GM12878 (cell line): ENCODE measurements around the gene CAB39L. TPM values are rescaled to one million over a fixed set of nuclear protein-coding genes. Genes with fewer than 3 reads are reported as not detected.

ENCODE experiments used
- ATAC-seq: fragments of 200-7000 bp; cut with Tn5 transposase; 3 replicates; pipeline ENCODE4 v1.9.1; 2020; ENCODE audit warnings: mild to moderate bottlenecking, moderate library complexity
- BruUV-seq: library from RNA; stranded (reverse); fragments of 400-500 nt; replicated peaks from 2 replicates; lab custom pipeline; 2021; lab: Mats Ljungman, UMichigan
- CTCF ChIA-PET: fragments of 300-600 bp; sonication (Branson Sonifier 250); formaldehyde crosslinking; extraction: SDS; loops from one replicate; lab custom pipeline; 2021; ENCODE audit warnings: inconsistent platforms; lab: Yijun Ruan, JAX
- POLR2A ChIA-PET: fragments of 350-600 bp; formaldehyde crosslinking; extraction: SDS; loops from one replicate; lab custom pipeline; 2021; ENCODE audit warnings: inconsistent platforms; lab: Charles Lee
- RAD21 ChIA-PET: fragments of 300-600 bp; sonication (Branson Sonifier 250); formaldehyde crosslinking; loops from one replicate; lab custom pipeline; 2023; ENCODE audit warnings: antibody characterized with exemption; ENCODE audit not compliant: unreplicated experiment; lab: Charles Lee
- SMC1A ChIA-PET: fragments of 300-600 bp; sonication (Branson Sonifier 250); formaldehyde crosslinking; loops from one replicate; lab custom pipeline; 2023; ENCODE audit not compliant: unreplicated experiment, uncharacterized antibody; lab: Charles Lee
- DNase-seq: peaks from one replicate; pipeline ENCODE4 v3.0.0-alpha.2; 2011; ENCODE audit warnings: low read depth, low spot score
- FAIRE-seq: peaks from 3 replicates; lab custom pipeline; 2011; peaks lifted over from hg19 to GRCh38; lab: Jason Lieb, UNC
- H2AFZ ChIP-seq: 2 replicates; pipeline ENCODE4 v1.6.0; 2011; ENCODE audit warnings: low read depth, low read length, control low read depth; ENCODE audit not compliant: control insufficient read depth
- H3K27ac ChIP-seq: 2 replicates; pipeline ENCODE4 v1.5.1; 2011; ENCODE audit warnings: control low read depth; ENCODE audit not compliant: control insufficient read depth, insufficient read depth
- H3K27me3 ChIP-seq, 2 experiments: replicated peaks in 1 of 2; 2 replicates each; pipeline versions ENCODE4 v1.6.0 to v1.6.1; 2011; ENCODE audit warnings: low read length in 1 of 2; ENCODE audit not compliant: control insufficient read depth in 2 of 2, insufficient read depth in 2 of 2
- H3K36me3 ChIP-seq, 2 experiments: 2 replicates each; pipeline ENCODE4 v1.5.1; 2011; ENCODE audit warnings: low read length in 1 of 2; ENCODE audit not compliant: control insufficient read depth in 2 of 2, insufficient read depth in 2 of 2
- H3K4me1 ChIP-seq: 2 replicates; pipeline ENCODE4 v1.6.1; 2011; ENCODE audit warnings: mild to moderate bottlenecking, low read length, moderate library complexity, mixed read lengths; ENCODE audit not compliant: control insufficient read depth, insufficient read depth
- H3K4me2 ChIP-seq: 2 replicates; pipeline ENCODE4 v1.6.0; 2011; ENCODE audit warnings: control low read depth; ENCODE audit not compliant: control insufficient read depth, insufficient read depth
- H3K4me3 ChIP-seq: fragments of 200-600 bp; sonication (generic); 2 replicates; pipeline ENCODE4 v1.5.1; 2016
- H3K79me2 ChIP-seq: 2 replicates; pipeline ENCODE4 v1.6.0; 2011; ENCODE audit warnings: low read length; ENCODE audit not compliant: control insufficient read depth, insufficient read depth
- H3K9ac ChIP-seq: 2 replicates; pipeline ENCODE4 v1.8.0; 2011; ENCODE audit warnings: low read length, control low read depth, mixed read lengths; ENCODE audit not compliant: control insufficient read depth, insufficient read depth
- H3K9me3 ChIP-seq: replicated peaks from 3 replicates; pipeline ENCODE4 v1.5.1; 2011; ENCODE audit warnings: mild to moderate bottlenecking, low read length; ENCODE audit not compliant: control insufficient read depth, insufficient read depth
- H4K20me1 ChIP-seq: 2 replicates; pipeline ENCODE4 v1.6.0; 2011; ENCODE audit not compliant: control insufficient read depth, insufficient read depth
- ESRRA ChIP-seq: IDR thresholded peaks from 2 replicates; pipeline ENCODE4 v1.6.1; 2012; ENCODE audit warnings: mild to moderate bottlenecking, low read length, improper control_type of control experiment
- FOXK2 ChIP-seq: fragments of 450-650 bp; IDR thresholded peaks from 2 replicates; pipeline ENCODE4 v1.6.1; 2017; ENCODE audit warnings: mild to moderate bottlenecking, moderate library complexity
- GABPA ChIP-seq: IDR thresholded peaks from 2 replicates; pipeline ENCODE4 v1.6.1; 2014; ENCODE audit warnings: antibody characterized with exemption, low read depth, mild to moderate bottlenecking, inconsistent platforms
- GATAD2B ChIP-seq: fragments of 450-650 bp; conservative IDR thresholded peaks from 2 replicates; pipeline ENCODE4 v1.6.1; 2017; ENCODE audit warnings: low read depth, mild to moderate bottlenecking, moderate library complexity
- HCFC1 ChIP-seq: fragments of 150-350 bp; IDR thresholded peaks from 2 replicates; pipeline ENCODE4 v1.6.1; 2014; ENCODE audit warnings: low read length
- NFXL1 ChIP-seq: fragments of 450-650 bp; IDR thresholded peaks from 2 replicates; pipeline ENCODE4 v1.6.1; 2017; ENCODE audit warnings: antibody characterized with exemption, mild to moderate bottlenecking, borderline replicate concordance
- NFYB ChIP-seq: IDR thresholded peaks from 2 replicates; pipeline ENCODE4 v1.6.1; 2011; ENCODE audit warnings: low read depth, mild to moderate bottlenecking, low read length, improper control_type of control experiment, moderate library complexity; ENCODE audit not compliant: insufficient read depth
- RAD21 ChIP-seq: IDR thresholded peaks from 2 replicates; pipeline ENCODE4 v1.6.1; 2011; ENCODE audit warnings: mild to moderate bottlenecking, low read depth, low read length, moderate library complexity; ENCODE audit not compliant: insufficient read depth
- SMAD1 ChIP-seq: fragments of 450-650 bp; IDR thresholded peaks from 2 replicates; pipeline ENCODE4 v1.6.1; 2018; ENCODE audit warnings: mild to moderate bottlenecking, low read depth; ENCODE audit not compliant: partially characterized antibody
- SREBF2 ChIP-seq: IDR thresholded peaks from 2 replicates; pipeline ENCODE4 v1.6.1; 2012; ENCODE audit warnings: mild to moderate bottlenecking, low read length
- STAT3 ChIP-seq: IDR thresholded peaks from 2 replicates; pipeline ENCODE4 v1.6.1; 2011; ENCODE audit warnings: low read depth, low read length, improper control_type of control experiment
- ZNF622 ChIP-seq: fragments of 450-650 bp; IDR thresholded peaks from 2 replicates; pipeline ENCODE4 v1.6.1; 2017; ENCODE audit warnings: mild to moderate bottlenecking, inconsistent platforms
- WGBS: methylation state at CpG from one replicate; pipeline ENCODE4 v1.1.6; 2016; ENCODE audit warnings: low lambda C conversion rate; ENCODE audit not compliant: insufficient replicate concordance, insufficient coverage; ENCODE audit errors: missing lambda C conversion rate; 5-methylcytosine and 5-hydroxymethylcytosine counted together
- in situ Hi-C: fragments of 300-500 bp; cut with MboI; formaldehyde crosslinking; loops from 9 replicates; pipeline ENCODE4 v1.14.3; 2018; ENCODE audit warnings: mixed read lengths
- intact Hi-C: fragments of 100-400 bp; cut with micrococcal nuclease; formaldehyde crosslinking; loops from one replicate; pipeline ENCODE4 v1.14.2; 2022; ENCODE audit not compliant: unreplicated experiment
- polyA plus RNA-seq, 11 experiments: library from polyadenylated mRNA; depleted of rRNA in 4 of 11; unstranded in 6 of 11; stranded (reverse) in 5 of 11; fragments of >200 nt; fragmentation: Nextera tagmentation in 4 of 11; fragmentation: Illumina TruSeq in 1 of 11; extraction: Ambion mirVana in 4 of 11; extraction: Trizol in 1 of 11; gene quantifications; 1 replicate in 1 of 11; 2 replicates in 10 of 11; pipeline versions ENCODE4 v1.2.1 to v1.2.3, GENCODE V29; 2011 to 2016; ENCODE audit warnings: inconsistent platforms in 2 of 11, missing spikeins in 2 of 11, low read depth in 1 of 11
- total RNA-seq, 4 experiments: library from RNA; depleted of rRNA in 3 of 4; stranded (reverse); fragments of >200 nt in 3 of 4; fragmentation: Illumina TruSeq in 1 of 4; extraction: Trizol in 1 of 4; gene quantifications; 2 replicates each; pipeline versions ENCODE4 v1.2.1 to v1.2.3, GENCODE V29; 2013 to 2021
- TF ChIP-seq, protein P1 (sequence below), 3 experiments: IDR thresholded peaks in 2 of 3; conservative IDR thresholded peaks in 1 of 3; 2 replicates each; pipeline ENCODE4 v1.5.1; 2011; ENCODE audit warnings: low read depth in 3 of 3, low read length in 3 of 3, mild to moderate bottlenecking in 3 of 3, control low read depth in 2 of 3, moderate library complexity in 2 of 3, inconsistent platforms in 1 of 3, mixed read lengths in 1 of 3; ENCODE audit not compliant: control insufficient read depth in 2 of 3, insufficient read depth in 1 of 3; ENCODE audit errors: extremely low read depth in 1 of 3
- TF ChIP-seq, protein P2 (sequence below): fragments of 450-650 bp; IDR thresholded peaks from 2 replicates; pipeline ENCODE4 v1.6.1; 2017; ENCODE audit warnings: low read depth, mild to moderate bottlenecking, moderate library complexity

Gene CAB39L
- total and polyA plus RNA-seq, 10 of the 15 experiments (the other 5 are each of a cell fraction or from before 2014, with no cell fraction given) = 0.88 to 3.0 (median 1.7) TPM

GRCh38 chr13:49436890-49437289 is 7.0 kb downstream of the CAB39L start:
- WGBS = 91% methylated on average over 3 of the region's 3 CpGs
- ATAC-seq = no peak
- DNase-seq = no peak
- no peak overlapping the region for H3K27ac ChIP-seq
- no peaks in the 10 kb centered on the region for H3K36me3 ChIP-seq
- no peaks in the 10 kb centered on the region for H3K79me2 ChIP-seq
- BruUV-seq = no TSS peak
- H3K4me3 ChIP-seq = no peak overlapping the region
- H3K4me2 ChIP-seq = no peak overlapping the region
- SMC1A ChIA-PET = interaction anchor here (0.8 to 2.0 kb wide), 4 partner anchors 9 to 31 kb away, joined by 3 to 11 read pairs (median 4); no protein-coding TSS in a partner anchor
- intact Hi-C loops = no loop called here
- TF ChIP-seq SREBF2 (no peak), RAD21 (0 out of 2 replicates have a peak, but pooled peaks have one; percentile 10)
- peaks cover under 1% of the 10 kb centered on the region; the same call in 1 of the 2 replicates for H3K4me1 ChIP-seq
- H3K9me3 ChIP-seq = no peaks in the 10 kb centered on the region
- no peaks in the 10 kb centered on the region for H4K20me1 ChIP-seq
- RAD21 ChIA-PET = no interaction called here
- H3K27me3 ChIP-seq = no peaks in the 10 kb centered on the region
- in situ Hi-C loops = no loop called here
- CTCF ChIA-PET = interaction anchor here (0.9 to 1.1 kb wide), 2 partner anchors 11 to 44 kb away, joined by 3 to 6 read pairs; no protein-coding TSS in a partner anchor
- POLR2A ChIA-PET = no interaction called here
- H2AFZ ChIP-seq = no peak overlapping the region
- H3K9ac ChIP-seq = no peak overlapping the region
- FAIRE-seq = peak; percentile 7

GRCh38 chr13:49435992-49436391 is 7.9 kb downstream of the CAB39L start:
- Histone ChIP-seq H3K36me3 (no peaks in the 10 kb centered on the region), H3K4me3 (no peak overlapping the region), H4K20me1 (no peaks in the 10 kb centered on the region), H3K27ac (no peak overlapping the region), H3K79me2 (no peaks in the 10 kb centered on the region), H3K4me1 (no peaks in the 10 kb centered on the region), H3K27me3 (no peaks in the 10 kb centered on the region), H3K4me2 (no peak overlapping the region), H2AFZ (no peak overlapping the region), H3K9me3 (no peaks in the 10 kb centered on the region), H3K9ac (no peak overlapping the region)
- DNase-seq (no peak), ATAC-seq (no peak), FAIRE-seq (no peak)
- ChIA-PET RAD21 (interaction anchor here (1.7 kb wide), 1 partner anchor 9 kb away, joined by 5 read pairs; the partner anchor contains the start of genes CAB39L and SETDB2), CTCF (interaction anchor here (1.1 kb wide), 1 partner anchor 43 kb away, joined by 6 read pairs; no protein-coding TSS in a partner anchor), SMC1A (interaction anchor here (0.8 to 2.0 kb wide), 4 partner anchors 8 to 32 kb away, joined by 3 to 11 read pairs (median 4); no protein-coding TSS in a partner anchor), POLR2A (interaction anchor here (0.6 kb wide), 2 partner anchors 100 to 941 kb away, joined by 5 to 6 read pairs; no protein-coding TSS in a partner anchor)
- in situ Hi-C loops (no loop called here), intact Hi-C loops (no loop called here)
- 100% methylated on average over 1 of the region's 1 CpG for WGBS
- no TSS peak for BruUV-seq
- TF ChIP-seq FOXK2 = no peak
- TF ChIP-seq NFYB = no peak
- TF ChIP-seq, protein P1, sequence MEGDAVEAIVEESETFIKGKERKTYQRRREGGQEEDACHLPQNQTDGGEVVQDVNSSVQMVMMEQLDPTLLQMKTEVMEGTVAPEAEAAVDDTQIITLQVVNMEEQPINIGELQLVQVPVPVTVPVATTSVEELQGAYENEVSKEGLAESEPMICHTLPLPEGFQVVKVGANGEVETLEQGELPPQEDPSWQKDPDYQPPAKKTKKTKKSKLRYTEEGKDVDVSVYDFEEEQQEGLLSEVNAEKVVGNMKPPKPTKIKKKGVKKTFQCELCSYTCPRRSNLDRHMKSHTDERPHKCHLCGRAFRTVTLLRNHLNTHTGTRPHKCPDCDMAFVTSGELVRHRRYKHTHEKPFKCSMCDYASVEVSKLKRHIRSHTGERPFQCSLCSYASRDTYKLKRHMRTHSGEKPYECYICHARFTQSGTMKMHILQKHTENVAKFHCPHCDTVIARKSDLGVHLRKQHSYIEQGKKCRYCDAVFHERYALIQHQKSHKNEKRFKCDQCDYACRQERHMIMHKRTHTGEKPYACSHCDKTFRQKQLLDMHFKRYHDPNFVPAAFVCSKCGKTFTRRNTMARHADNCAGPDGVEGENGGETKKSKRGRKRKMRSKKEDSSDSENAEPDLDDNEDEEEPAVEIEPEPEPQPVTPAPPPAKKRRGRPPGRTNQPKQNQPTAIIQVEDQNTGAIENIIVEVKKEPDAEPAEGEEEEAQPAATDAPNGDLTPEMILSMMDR (IDR thresholded peaks at IDR 0.05 in 2 of 3, conservative IDR thresholded peaks at IDR 0.05 in 1 of 3; ENCODE audit: control insufficient read depth in 2 of 3, extremely low read depth in 1 of 3, insufficient read depth in 1 of 3, low read depth in 3 of 3, low read length in 3 of 3) = no peak
- TF ChIP-seq SMAD1 = no peak
- TF ChIP-seq ESRRA = no peak
- no peak for TF ChIP-seq GATAD2B
- no peak for TF ChIP-seq HCFC1
- TF ChIP-seq NFXL1 = no peak
- TF ChIP-seq, protein P2, sequence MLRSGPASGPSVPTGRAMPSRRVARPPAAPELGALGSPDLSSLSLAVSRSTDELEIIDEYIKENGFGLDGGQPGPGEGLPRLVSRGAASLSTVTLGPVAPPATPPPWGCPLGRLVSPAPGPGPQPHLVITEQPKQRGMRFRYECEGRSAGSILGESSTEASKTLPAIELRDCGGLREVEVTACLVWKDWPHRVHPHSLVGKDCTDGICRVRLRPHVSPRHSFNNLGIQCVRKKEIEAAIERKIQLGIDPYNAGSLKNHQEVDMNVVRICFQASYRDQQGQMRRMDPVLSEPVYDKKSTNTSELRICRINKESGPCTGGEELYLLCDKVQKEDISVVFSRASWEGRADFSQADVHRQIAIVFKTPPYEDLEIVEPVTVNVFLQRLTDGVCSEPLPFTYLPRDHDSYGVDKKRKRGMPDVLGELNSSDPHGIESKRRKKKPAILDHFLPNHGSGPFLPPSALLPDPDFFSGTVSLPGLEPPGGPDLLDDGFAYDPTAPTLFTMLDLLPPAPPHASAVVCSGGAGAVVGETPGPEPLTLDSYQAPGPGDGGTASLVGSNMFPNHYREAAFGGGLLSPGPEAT = no peak
- TF ChIP-seq GABPA = no peak
- no peak for TF ChIP-seq STAT3
- no peak for TF ChIP-seq ZNF622
